GM23338 (cell line): ENCODE measurements around the gene COX15.

Experiments
- CREB1 ChIP-seq: fragments of 250-450 bp; sonication (Bioruptor Pico); IDR thresholded peaks from 2 replicates; pipeline ENCODE4 v1.5.0; 2020; ENCODE audit warnings: low read depth, mild to moderate bottlenecking, moderate library complexity
- EZH2 ChIP-seq: fragments of 200-600 bp; sonication (generic); IDR thresholded peaks from one replicate; pipeline ENCODE4 v1.8.0; 2017; ENCODE audit warnings: antibody characterized with exemption, mild to moderate bottlenecking, low read depth; ENCODE audit not compliant: unreplicated experiment
- POLR2AphosphoS5 ChIP-seq: IDR thresholded peaks from 2 replicates; pipeline ENCODE4 v1.6.1; 2016; ENCODE audit warnings: antibody characterized with exemption, low read depth
- TF ChIP-seq, protein P1 (sequence below), 2 experiments: fragments of 200-600 bp in 1 of 2; sonication (generic) in 1 of 2; conservative IDR thresholded peaks; 2 replicates each; pipeline versions ENCODE4 v1.5.1 to v1.6.1; 2016 to 2017; ENCODE audit warnings: antibody characterized with exemption in 2 of 2, low read depth in 2 of 2, mild to moderate bottlenecking in 2 of 2, moderate library complexity in 1 of 2

DNA sequence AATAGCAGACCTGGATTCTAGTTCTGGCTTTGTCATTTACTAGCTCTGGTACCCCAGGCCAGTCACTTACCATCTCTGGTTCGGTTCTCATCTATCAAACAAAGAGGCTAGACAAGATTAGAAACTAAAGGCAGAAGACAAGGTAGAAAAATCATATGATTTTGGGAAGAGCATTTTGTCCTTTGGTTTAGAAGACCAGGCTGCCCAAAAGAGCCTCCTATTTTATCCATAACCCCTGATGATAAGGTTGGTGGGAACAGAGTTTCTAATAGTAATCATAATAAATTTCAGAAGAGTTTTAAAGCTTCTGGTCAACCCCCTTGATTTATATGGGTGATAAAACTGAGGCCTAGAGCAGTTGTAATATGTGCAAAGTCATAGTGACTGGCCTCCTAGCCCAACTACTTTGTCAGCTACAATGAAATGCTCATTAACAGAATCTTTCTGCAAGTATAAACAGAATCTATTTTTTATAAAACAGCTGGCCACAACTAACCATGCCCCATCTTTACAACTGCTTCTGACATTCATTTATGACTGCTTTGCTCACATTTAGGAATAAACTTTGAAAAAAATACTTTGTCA is 23.4 kb downstream of the COX15 start:
- TF ChIP-seq, protein P1, sequence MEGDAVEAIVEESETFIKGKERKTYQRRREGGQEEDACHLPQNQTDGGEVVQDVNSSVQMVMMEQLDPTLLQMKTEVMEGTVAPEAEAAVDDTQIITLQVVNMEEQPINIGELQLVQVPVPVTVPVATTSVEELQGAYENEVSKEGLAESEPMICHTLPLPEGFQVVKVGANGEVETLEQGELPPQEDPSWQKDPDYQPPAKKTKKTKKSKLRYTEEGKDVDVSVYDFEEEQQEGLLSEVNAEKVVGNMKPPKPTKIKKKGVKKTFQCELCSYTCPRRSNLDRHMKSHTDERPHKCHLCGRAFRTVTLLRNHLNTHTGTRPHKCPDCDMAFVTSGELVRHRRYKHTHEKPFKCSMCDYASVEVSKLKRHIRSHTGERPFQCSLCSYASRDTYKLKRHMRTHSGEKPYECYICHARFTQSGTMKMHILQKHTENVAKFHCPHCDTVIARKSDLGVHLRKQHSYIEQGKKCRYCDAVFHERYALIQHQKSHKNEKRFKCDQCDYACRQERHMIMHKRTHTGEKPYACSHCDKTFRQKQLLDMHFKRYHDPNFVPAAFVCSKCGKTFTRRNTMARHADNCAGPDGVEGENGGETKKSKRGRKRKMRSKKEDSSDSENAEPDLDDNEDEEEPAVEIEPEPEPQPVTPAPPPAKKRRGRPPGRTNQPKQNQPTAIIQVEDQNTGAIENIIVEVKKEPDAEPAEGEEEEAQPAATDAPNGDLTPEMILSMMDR (conservative IDR thresholded peaks at IDR 0.05; ENCODE audit: low read depth in 2 of 2) = no peak
- TF ChIP-seq POLR2AphosphoS5 (no peak), CREB1 (CRISPR knock-in tag) (no peak), EZH2 (no peak)
